Mesothelial cell of epicardium (in vitro differentiated cells): ENCODE results near the gene GPR12. TPM values are rescaled to one million over a fixed set of nuclear protein-coding genes. Genes with fewer than 3 reads are reported as not detected.
A peak's percentile ranks its signal among the peaks of the same experiment; 100 is the strongest.

Source experiments
- DNase-seq, 2 experiments: peaks; one replicate each; pipeline ENCODE4 v3.0.0; 2021; ENCODE audit warnings: low spot score in 2 of 2; ENCODE audit not compliant: unreplicated experiment in 2 of 2
- H3K27ac Mint-ChIP-seq: 2 replicates; pipeline ENCODE4 v1.8.0; 2021; ENCODE audit warnings: mixed read lengths
- H3K27me3 Mint-ChIP-seq: 2 replicates; pipeline ENCODE4 v1.8.0; 2021; ENCODE audit warnings: low read depth, mixed read lengths
- H3K36me3 Mint-ChIP-seq: 2 replicates; pipeline ENCODE4 v1.8.0; 2021; ENCODE audit warnings: mixed read lengths
- H3K4me1 Mint-ChIP-seq: 2 replicates; pipeline ENCODE4 v1.8.0; 2021; ENCODE audit warnings: mixed read lengths
- H3K4me3 Mint-ChIP-seq: 2 replicates; pipeline ENCODE4 v1.8.0; 2021; ENCODE audit warnings: mild to moderate bottlenecking, moderate library complexity, mixed read lengths
- H3K9me3 Mint-ChIP-seq: 2 replicates; pipeline ENCODE4 v1.8.0; 2021; ENCODE audit warnings: mixed read lengths
- CTCF ChIP-seq: fragments of 200-600 bp; sonication (generic); IDR thresholded peaks from one replicate; pipeline ENCODE4 v1.5.0; 2021; ENCODE audit warnings: antibody characterized with exemption; ENCODE audit not compliant: unreplicated experiment
- total RNA-seq: library from RNA; stranded (reverse); gene quantifications from 3 replicates; pipeline ENCODE4 v1.2.1, GENCODE V29; 2021

Gene GPR12
- total RNA-seq, 1 donor from 2014 or later, result not detected

GRCh38 chr13:26771796-26772195, 11.2 kb upstream of the GPR12 start:
- no peaks in the 10 kb centered on the region for H3K9me3 Mint-ChIP-seq
- H3K4me1 Mint-ChIP-seq, result no peaks in the 10 kb centered on the region
- no peaks in the 10 kb centered on the region for H3K36me3 Mint-ChIP-seq
- TF ChIP-seq CTCF, result no peak
- peaks cover 56% of the 10 kb centered on the region for H3K27me3 Mint-ChIP-seq
- DNase-seq, result no peak
- no peak overlapping the region for H3K27ac Mint-ChIP-seq
- H3K4me3 Mint-ChIP-seq, result no peak overlapping the region

GRCh38 chr13:26762745-26763345, 2.3 kb upstream of the GPR12 start:
- H3K4me3 Mint-ChIP-seq, result no peak overlapping the region
- peaks cover 10% of the 10 kb centered on the region for H3K4me1 Mint-ChIP-seq
- peaks cover 87% of the 10 kb centered on the region for H3K27me3 Mint-ChIP-seq
- no peak for DNase-seq
- H3K9me3 Mint-ChIP-seq, result no peaks in the 10 kb centered on the region
- H3K36me3 Mint-ChIP-seq, result no peaks in the 10 kb centered on the region
- TF ChIP-seq CTCF, result no peak
- H3K27ac Mint-ChIP-seq, result no peak overlapping the region

- no peak for TF ChIP-seq CTCF
- H3K27me3 Mint-ChIP-seq, result peaks cover 93% of the 10 kb centered on the region
- no peak for DNase-seq
These were observed 421 bp upstream of the GPR12 start for GRCh38 chr13:26760832-26761582.

GRCh38 chr13:26759249-26759906, 1.2 kb downstream of the GPR12 start:
- Mint-ChIP-seq H3K36me3 (no peaks in the 10 kb centered on the region), H3K9me3 (no peaks in the 10 kb centered on the region), H3K4me3 (peak overlapping the region; percentile 71), H3K4me1 (peaks cover 10% of the 10 kb centered on the region), H3K27me3 (peaks cover 92% of the 10 kb centered on the region), H3K27ac (no peak overlapping the region)
- DNase-seq, result no peak
- TF ChIP-seq CTCF, result no peak

More at GRCh38 chr13:26760832-26761582, 421 bp upstream of the GPR12 start:
- H3K4me3 Mint-ChIP-seq, result peak overlapping the region; percentile 55
- no peaks in the 10 kb centered on the region for H3K36me3 Mint-ChIP-seq
- peaks cover 10% of the 10 kb centered on the region for H3K4me1 Mint-ChIP-seq
- H3K27ac Mint-ChIP-seq, result no peak overlapping the region
- H3K9me3 Mint-ChIP-seq, result no peaks in the 10 kb centered on the region

GRCh38 chr13:26758496-26759157, 2.0 kb downstream of the GPR12 start:
- Mint-ChIP-seq H3K36me3 (no peaks in the 10 kb centered on the region), H3K27ac (no peak overlapping the region), H3K4me1 (peaks cover 10% of the 10 kb centered on the region), H3K9me3 (no peaks in the 10 kb centered on the region), H3K27me3 (peaks cover 84% of the 10 kb centered on the region), H3K4me3 (peak overlapping the region; percentile 71)
- no peak for TF ChIP-seq CTCF
- no peak for DNase-seq
